ENCODE data around the gene RASGRF1.
A peak's percentile ranks its signal among the peaks of the same experiment; 100 is the strongest.

The RASGRF1 gene

DNA sequence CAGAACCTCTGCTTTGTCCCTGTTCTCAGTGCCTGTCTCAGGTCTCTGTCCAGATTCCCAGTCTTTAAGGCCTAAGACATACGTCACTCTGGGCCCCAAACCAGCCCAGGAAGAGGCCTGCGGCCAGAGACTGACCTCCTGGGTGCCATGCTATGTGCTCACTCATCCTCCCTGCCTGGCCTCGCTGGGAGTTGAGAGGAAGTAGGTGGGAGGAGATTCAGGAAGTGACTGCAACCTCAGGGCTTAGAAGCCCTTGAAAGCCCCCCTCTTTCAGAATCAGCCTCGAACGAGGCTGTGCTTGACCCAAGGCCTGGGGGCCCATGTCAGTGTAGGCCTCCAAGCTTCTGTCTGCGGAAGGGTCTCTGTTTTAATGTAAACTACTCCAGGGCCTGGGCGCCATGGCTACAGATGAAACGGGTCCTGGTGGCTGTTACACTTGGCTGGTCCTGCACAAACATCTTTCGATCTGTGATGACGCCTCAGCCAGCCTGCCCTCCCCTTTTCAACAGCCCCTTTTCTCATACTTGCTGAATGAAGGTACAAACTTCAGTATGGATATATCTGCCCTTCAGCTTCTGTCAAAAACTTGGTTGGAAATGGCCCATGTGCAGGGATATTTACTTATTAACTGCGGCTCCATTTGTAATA is 11.7 kb downstream of the RASGRF1 start:
- TF ChIP-seq, protein P1, sequence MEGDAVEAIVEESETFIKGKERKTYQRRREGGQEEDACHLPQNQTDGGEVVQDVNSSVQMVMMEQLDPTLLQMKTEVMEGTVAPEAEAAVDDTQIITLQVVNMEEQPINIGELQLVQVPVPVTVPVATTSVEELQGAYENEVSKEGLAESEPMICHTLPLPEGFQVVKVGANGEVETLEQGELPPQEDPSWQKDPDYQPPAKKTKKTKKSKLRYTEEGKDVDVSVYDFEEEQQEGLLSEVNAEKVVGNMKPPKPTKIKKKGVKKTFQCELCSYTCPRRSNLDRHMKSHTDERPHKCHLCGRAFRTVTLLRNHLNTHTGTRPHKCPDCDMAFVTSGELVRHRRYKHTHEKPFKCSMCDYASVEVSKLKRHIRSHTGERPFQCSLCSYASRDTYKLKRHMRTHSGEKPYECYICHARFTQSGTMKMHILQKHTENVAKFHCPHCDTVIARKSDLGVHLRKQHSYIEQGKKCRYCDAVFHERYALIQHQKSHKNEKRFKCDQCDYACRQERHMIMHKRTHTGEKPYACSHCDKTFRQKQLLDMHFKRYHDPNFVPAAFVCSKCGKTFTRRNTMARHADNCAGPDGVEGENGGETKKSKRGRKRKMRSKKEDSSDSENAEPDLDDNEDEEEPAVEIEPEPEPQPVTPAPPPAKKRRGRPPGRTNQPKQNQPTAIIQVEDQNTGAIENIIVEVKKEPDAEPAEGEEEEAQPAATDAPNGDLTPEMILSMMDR (conservative IDR thresholded peaks at IDR 0.05; ENCODE audit: low read length) = no peak
- no peak for DNase-seq (ENCODE audit: low read depth)
- H3K4me3 ChIP-seq (ENCODE audit: low read length) = no peak overlapping the region

DNA sequence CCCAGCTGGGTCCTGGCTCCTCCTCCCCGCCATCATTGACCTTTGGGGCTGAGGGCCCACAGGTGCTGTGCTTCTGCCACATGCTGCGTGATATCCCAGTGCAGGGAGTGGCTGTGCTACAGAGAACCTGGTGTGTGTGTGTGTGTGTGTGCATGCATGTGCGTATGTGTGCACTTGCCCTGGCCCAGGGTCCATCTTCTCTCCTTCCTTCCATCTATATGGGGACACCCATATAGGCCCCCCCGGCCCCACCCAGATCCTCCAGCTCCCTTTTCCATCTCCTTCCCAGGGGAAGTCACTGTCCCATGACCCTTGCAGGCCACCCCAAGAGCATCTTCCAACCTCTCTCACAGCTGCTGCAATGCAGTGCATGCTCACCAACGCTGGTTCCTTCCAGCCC is 12.6 kb downstream of the RASGRF1 start:
- DNase-seq (ENCODE audit: low read depth) = no peak
- H3K4me3 ChIP-seq (ENCODE audit: low read length) = no peak overlapping the region
- TF ChIP-seq, protein P1 (conservative IDR thresholded peaks at IDR 0.05; ENCODE audit: low read length) = no peak

DNA sequence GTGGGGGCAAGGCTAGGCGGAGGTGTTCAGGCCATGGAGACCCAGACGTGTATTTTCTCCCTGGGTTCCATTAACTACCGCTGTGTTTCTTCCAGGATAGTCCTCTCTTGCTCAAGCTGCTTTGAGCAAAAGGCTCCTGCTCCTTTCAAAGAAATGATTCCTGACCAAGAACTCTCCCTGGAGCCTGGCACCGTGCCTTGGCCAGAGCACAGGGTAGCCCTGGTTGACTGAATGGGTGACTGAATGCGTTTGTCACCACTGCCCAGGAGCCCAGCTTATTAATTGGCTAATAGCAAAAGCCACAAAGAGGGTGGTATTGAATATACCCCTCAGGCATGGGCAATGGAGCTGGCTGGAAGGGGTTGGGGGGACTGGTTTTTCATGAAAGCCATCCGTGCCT is 13.9 kb downstream of the RASGRF1 start:
- no peak overlapping the region for H3K4me3 ChIP-seq (ENCODE audit: low read length)
- DNase-seq (ENCODE audit: low read depth) = no peak
- TF ChIP-seq, protein P1 (conservative IDR thresholded peaks at IDR 0.05; ENCODE audit: low read length) = no peak

DNA sequence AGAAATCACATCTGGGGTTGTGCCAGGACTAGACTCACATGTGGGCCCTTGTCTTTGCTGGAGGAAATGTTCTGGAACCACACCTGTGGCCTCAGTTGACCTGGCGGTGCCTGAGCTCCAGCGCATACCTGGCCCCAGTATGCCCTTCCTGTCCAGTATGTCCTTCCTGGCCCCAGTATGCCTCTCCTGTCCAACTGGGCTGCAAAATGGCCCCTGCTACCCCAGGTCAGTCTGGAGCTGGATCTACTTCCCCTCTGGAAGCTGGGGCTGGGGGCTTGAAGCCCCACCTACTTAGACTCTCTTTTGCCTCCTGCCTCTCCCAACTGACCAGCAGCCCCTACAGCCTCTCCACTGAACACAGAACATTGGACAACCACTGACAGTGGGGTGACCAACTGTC is 15.3 kb downstream of the RASGRF1 start:
- DNase-seq (ENCODE audit: low read depth) = no peak
- no peak overlapping the region for H3K4me3 ChIP-seq (ENCODE audit: low read length)
- TF ChIP-seq, protein P1 (conservative IDR thresholded peaks at IDR 0.05; ENCODE audit: low read length) = no peak

DNA sequence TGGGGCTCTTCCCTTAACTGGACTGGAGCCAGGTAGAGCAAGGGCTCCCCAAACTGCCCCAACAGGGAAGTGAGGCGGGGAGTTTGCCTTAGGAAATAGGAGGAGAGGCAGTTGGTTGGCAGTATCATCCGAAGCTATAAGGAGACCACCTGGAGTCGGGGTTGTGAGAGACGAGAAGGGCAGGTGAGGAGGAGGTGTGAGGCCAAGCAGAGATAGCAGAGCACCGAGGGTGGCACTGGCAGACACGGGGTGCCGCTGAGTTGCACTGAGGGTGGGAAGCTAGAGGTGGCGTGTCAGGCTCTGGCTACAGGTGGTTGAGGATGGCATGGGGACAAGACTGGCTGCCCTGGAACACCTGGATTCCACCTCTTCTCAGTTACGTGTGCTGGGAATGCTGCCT is 17.2 kb downstream of the RASGRF1 start:
- no peak for DNase-seq (ENCODE audit: low read depth)
- TF ChIP-seq, protein P1 (conservative IDR thresholded peaks at IDR 0.05; ENCODE audit: low read length) = no peak
- no peak overlapping the region for H3K4me3 ChIP-seq (ENCODE audit: low read length)

DNA sequence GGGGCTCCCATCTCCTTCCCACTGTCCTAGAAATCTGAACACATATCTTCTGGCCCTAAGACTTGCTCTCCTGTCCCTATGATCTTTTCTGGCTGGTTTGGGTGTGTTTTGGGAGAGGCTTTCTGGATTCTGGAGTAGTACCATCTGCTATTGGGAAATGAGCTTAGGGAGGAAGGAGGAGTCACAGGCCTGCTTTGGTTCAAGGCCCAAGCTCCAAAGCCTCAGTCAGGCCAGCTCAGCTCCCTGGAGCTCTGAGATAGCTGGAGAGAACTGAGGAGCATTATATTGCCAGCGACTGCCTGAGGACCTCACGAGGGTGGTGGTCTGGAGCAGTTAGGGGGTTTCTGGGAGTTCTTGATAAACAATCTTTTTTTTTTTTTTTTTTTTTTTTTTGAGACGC is 18.7 kb downstream of the RASGRF1 start:
- DNase-seq (ENCODE audit: low read depth) = peak; percentile 49
- no peak overlapping the region for H3K4me3 ChIP-seq (ENCODE audit: low read length)
- TF ChIP-seq, protein P1 (conservative IDR thresholded peaks at IDR 0.05; ENCODE audit: low read length) = no peak

DNA sequence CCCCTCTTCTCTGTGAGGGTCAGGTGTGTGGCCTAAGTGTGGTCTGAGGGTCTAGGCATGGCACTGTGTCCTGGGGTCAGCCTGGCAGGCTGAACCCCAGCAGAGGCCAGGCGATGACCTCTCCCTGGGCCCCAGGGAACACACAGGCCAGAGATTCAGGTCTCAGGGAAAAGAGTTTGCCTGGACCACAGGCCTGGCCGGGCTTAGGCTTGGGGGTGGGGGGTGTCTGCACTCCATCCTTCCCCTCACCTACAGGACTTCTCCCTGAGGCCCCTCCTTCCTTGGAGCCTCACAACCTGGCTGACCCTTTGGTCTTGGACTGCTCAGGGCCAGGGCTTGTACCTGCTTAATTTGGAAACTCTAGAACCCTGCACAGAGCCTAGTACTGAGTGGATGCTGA is 21.8 kb downstream of the RASGRF1 start:
- TF ChIP-seq, protein P1 (conservative IDR thresholded peaks at IDR 0.05; ENCODE audit: low read length) = no peak
- no peak for DNase-seq (ENCODE audit: low read depth)
- H3K4me3 ChIP-seq (ENCODE audit: low read length) = no peak overlapping the region

Data from AG10803 (cell line).